Right lobe of liver (tissue), 4 donors: ENCODE results near the gene COL18A1.

Experiments used
- CTCF ChIP-seq, 4 donors: fragments of 200-600 bp in 3 of 4; fragments of 450-650 bp in 1 of 4; IDR thresholded peaks; one replicate each; pipeline versions ENCODE4 v1.5.1 to v1.8.0; 2016 to 2022; ENCODE audit warnings: antibody characterized with exemption in 4 of 4, mild to moderate bottlenecking in 2 of 4
- POLR2A ChIP-seq: fragments of 450-650 bp; IDR thresholded peaks from one replicate; pipeline ENCODE4 v1.6.1; 2017; ENCODE audit warnings: antibody characterized with exemption, mild to moderate bottlenecking
- donor health status: DM: no; HTN: no; CAD: no.
- donor health status: DM: no; HTN: no; CAD: no.
- donor health status: DM: no; HTN: yes; CAD: no.

- no peak for TF ChIP-seq CTCF (IDR thresholded peaks at IDR 0.05)
- no peak for TF ChIP-seq POLR2A
Observed at GRCh38 chr21:45539046-45539795, 134.3 kb downstream of the COL18A1 start.
